Thyroid gland (tissue), 4 donors: Measurements from ENCODE around the gene OR6K6.

ENCODE experiments used
- POLR2A ChIP-seq, 2 donors: fragments of 450-650 bp; IDR thresholded peaks; one replicate each; pipeline ENCODE4 v1.6.1; 2017; ENCODE audit warnings: antibody characterized with exemption in 2 of 2, mild to moderate bottlenecking in 2 of 2, moderate library complexity in 1 of 2
- TF ChIP-seq, protein P1 (sequence below), 6 experiments: fragments of 200-600 bp in 3 of 6; fragments of 450-650 bp in 3 of 6; sonication (generic) in 3 of 6; IDR thresholded peaks; one replicate each; pipeline ENCODE4 v1.5.1; 2016 to 2019; ENCODE audit warnings: antibody characterized with exemption in 6 of 6, mild to moderate bottlenecking in 2 of 6, inconsistent platforms in 1 of 6, moderate library complexity in 1 of 6

GRCh38 chr1:158724442-158724841, 30.1 kb upstream of the OR6K6 start:
- TF ChIP-seq POLR2A (IDR thresholded peaks at IDR 0.05) = no peak
- TF ChIP-seq, protein P1, sequence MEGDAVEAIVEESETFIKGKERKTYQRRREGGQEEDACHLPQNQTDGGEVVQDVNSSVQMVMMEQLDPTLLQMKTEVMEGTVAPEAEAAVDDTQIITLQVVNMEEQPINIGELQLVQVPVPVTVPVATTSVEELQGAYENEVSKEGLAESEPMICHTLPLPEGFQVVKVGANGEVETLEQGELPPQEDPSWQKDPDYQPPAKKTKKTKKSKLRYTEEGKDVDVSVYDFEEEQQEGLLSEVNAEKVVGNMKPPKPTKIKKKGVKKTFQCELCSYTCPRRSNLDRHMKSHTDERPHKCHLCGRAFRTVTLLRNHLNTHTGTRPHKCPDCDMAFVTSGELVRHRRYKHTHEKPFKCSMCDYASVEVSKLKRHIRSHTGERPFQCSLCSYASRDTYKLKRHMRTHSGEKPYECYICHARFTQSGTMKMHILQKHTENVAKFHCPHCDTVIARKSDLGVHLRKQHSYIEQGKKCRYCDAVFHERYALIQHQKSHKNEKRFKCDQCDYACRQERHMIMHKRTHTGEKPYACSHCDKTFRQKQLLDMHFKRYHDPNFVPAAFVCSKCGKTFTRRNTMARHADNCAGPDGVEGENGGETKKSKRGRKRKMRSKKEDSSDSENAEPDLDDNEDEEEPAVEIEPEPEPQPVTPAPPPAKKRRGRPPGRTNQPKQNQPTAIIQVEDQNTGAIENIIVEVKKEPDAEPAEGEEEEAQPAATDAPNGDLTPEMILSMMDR (IDR thresholded peaks at IDR 0.05) = no peak
